Endothelial cell (in vitro differentiated cells): ENCODE data around the gene C1QTNF5. TPM values are rescaled to one million over a fixed set of nuclear protein-coding genes. Genes with fewer than 3 reads are reported as not detected.

ENCODE experiments used
- DNase-seq: peaks from one replicate; pipeline ENCODE4 v3.0.0; 2021; ENCODE audit warnings: low spot score
- H3K27ac Mint-ChIP-seq: one replicate; pipeline ENCODE4 v1.8.0; 2021; ENCODE audit warnings: mixed read lengths, inconsistent platforms; ENCODE audit not compliant: unreplicated experiment
- H3K27me3 Mint-ChIP-seq: one replicate; pipeline ENCODE4 v1.8.0; 2021; ENCODE audit warnings: mild to moderate bottlenecking, moderate library complexity, mixed read lengths, inconsistent platforms; ENCODE audit not compliant: unreplicated experiment
- H3K36me3 Mint-ChIP-seq: one replicate; pipeline ENCODE4 v1.8.0; 2021; ENCODE audit warnings: mild to moderate bottlenecking, low read depth, mixed read lengths, inconsistent platforms; ENCODE audit not compliant: unreplicated experiment
- H3K4me1 Mint-ChIP-seq: one replicate; pipeline ENCODE4 v1.8.0; 2021; ENCODE audit warnings: mild to moderate bottlenecking, mixed read lengths, inconsistent platforms; ENCODE audit not compliant: unreplicated experiment
- H3K4me3 Mint-ChIP-seq: one replicate; pipeline ENCODE4 v1.8.0; 2021; ENCODE audit warnings: mild to moderate bottlenecking, mixed read lengths, inconsistent platforms; ENCODE audit not compliant: unreplicated experiment
- H3K9me3 Mint-ChIP-seq: one replicate; pipeline ENCODE4 v1.8.0; 2021; ENCODE audit warnings: mixed read lengths, inconsistent platforms; ENCODE audit not compliant: unreplicated experiment
- CTCF ChIP-seq: fragments of 200-600 bp; sonication (generic); IDR thresholded peaks from one replicate; pipeline ENCODE4 v1.5.0; 2021; ENCODE audit warnings: antibody characterized with exemption; ENCODE audit not compliant: unreplicated experiment
- total RNA-seq: library from RNA; stranded (reverse); fragmentation: NEBNext Ultra II Directional; extraction: Animal tissue kit (Norgen Biotek cat#: 25700); gene quantifications from one replicate; pipeline ENCODE4 v1.2.1, GENCODE V29; 2021; ENCODE audit not compliant: unreplicated experiment

Gene C1QTNF5
- total RNA-seq, 1 donor from 2014 or later = 26.0 TPM

GRCh38 chr11:119363851-119364590, 23.3 kb upstream of the C1QTNF5 start:
- Mint-ChIP-seq H3K36me3 (peaks cover 3% of the 10 kb centered on the region), H3K4me3 (no peak overlapping the region), H3K27me3 (peaks cover 18% of the 10 kb centered on the region), H3K4me1 (peaks cover 5% of the 10 kb centered on the region), H3K9me3 (no peaks in the 10 kb centered on the region), H3K27ac (no peak overlapping the region)
- DNase-seq = peak; percentile 70
- no peak for TF ChIP-seq CTCF

- no peak for DNase-seq
- Mint-ChIP-seq H3K27ac (no peak overlapping the region), H3K27me3 (peaks cover 18% of the 10 kb centered on the region), H3K4me3 (no peak overlapping the region), H3K36me3 (peaks cover 3% of the 10 kb centered on the region), H3K9me3 (no peaks in the 10 kb centered on the region), H3K4me1 (peaks cover 5% of the 10 kb centered on the region)
- no peak for TF ChIP-seq CTCF
These were observed 22.6 kb upstream of the C1QTNF5 start for GRCh38 chr11:119363081-119363850.

- H3K4me3 Mint-ChIP-seq = no peak overlapping the region
- no peak for DNase-seq
- H3K27ac Mint-ChIP-seq = no peak overlapping the region
- peaks cover 5% of the 10 kb centered on the region for H3K4me1 Mint-ChIP-seq
- TF ChIP-seq CTCF = no peak
- H3K36me3 Mint-ChIP-seq = peaks cover 3% of the 10 kb centered on the region
- H3K27me3 Mint-ChIP-seq = peaks cover 18% of the 10 kb centered on the region
- no peaks in the 10 kb centered on the region for H3K9me3 Mint-ChIP-seq
These were observed 22.0 kb upstream of the C1QTNF5 start for GRCh38 chr11:119362741-119363080.

- Mint-ChIP-seq H3K4me1 (peaks cover 5% of the 10 kb centered on the region), H3K4me3 (no peak overlapping the region), H3K9me3 (no peaks in the 10 kb centered on the region), H3K36me3 (peaks cover 3% of the 10 kb centered on the region), H3K27ac (no peak overlapping the region), H3K27me3 (peaks cover 18% of the 10 kb centered on the region)
- TF ChIP-seq CTCF = no peak
- DNase-seq = no peak
These were observed 21.4 kb upstream of the C1QTNF5 start for GRCh38 chr11:119361941-119362725.
